PC-9 (cell line): ENCODE data around the gene ZNF236.

ENCODE experiments used
- CTCF ChIP-seq: fragments of 200-600 bp; sonication (generic); conservative IDR thresholded peaks from 2 replicates; pipeline ENCODE4 v1.6.1; 2017; ENCODE audit warnings: mixed run types, antibody characterized with exemption, mild to moderate bottlenecking, moderate library complexity
- EZH2 ChIP-seq: fragments of 200-600 bp; sonication (generic); IDR thresholded peaks from 2 replicates; pipeline ENCODE4 v1.8.0; 2017; ENCODE audit warnings: antibody characterized with exemption, low read depth

DNA sequence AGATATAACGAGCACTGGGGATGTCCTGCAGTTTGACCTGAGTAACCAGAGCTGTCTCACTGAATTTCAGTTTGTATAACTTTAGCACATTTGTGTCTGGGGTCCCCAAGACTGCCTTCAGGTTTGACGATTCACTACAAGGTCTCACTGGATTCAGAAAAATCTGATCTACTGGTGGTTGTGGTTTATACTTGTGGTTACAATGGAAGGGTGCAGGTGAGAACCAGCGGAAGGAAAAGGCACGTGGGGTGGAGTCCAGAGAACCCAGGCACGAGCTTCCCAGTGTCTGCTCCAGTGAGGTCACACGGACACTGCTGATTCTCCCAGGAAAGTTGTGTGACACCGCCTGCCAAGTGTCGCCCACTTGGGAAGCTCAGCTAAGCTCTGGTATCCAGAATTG, 126.0 kb downstream of the ZNF236 start:
- TF ChIP-seq CTCF: no peak
- TF ChIP-seq EZH2: no peak
